Iris pigment epithelial cell (primary cell): ENCODE data around the gene PIGS.
A peak's percentile ranks its signal among the peaks of the same experiment; 100 is the strongest.
"Not testable (repeated sequence)": the region's sequence is repeated elsewhere in the genome, so short reads cannot be mapped to it uniquely, and the experiment has no call there.

ENCODE experiments used
- DNase-seq: peaks from one replicate; pipeline ENCODE4 v3.0.0-alpha.2; 2011; ENCODE audit warnings: low read depth

PIGS gene

DNA sequence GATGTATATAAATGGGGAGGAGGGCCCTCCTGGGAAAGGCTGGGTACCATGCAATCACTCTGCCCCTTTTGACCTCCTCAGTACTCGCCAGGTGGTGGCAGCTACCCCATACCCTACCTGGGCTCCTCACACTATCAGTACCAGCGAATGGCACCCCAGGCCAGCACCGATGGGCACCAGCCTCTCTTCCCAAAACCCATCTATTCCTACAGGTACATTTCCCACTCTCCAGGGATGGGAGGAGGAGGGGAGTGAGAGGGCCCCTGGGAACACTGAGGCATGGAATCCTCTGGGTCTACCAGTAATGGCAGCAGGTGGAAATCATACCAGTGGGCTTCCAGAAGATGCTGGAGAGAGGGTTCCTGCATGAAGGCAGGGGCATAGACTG is 42.3 kb downstream of the PIGS start:
- no peak for DNase-seq

DNA sequence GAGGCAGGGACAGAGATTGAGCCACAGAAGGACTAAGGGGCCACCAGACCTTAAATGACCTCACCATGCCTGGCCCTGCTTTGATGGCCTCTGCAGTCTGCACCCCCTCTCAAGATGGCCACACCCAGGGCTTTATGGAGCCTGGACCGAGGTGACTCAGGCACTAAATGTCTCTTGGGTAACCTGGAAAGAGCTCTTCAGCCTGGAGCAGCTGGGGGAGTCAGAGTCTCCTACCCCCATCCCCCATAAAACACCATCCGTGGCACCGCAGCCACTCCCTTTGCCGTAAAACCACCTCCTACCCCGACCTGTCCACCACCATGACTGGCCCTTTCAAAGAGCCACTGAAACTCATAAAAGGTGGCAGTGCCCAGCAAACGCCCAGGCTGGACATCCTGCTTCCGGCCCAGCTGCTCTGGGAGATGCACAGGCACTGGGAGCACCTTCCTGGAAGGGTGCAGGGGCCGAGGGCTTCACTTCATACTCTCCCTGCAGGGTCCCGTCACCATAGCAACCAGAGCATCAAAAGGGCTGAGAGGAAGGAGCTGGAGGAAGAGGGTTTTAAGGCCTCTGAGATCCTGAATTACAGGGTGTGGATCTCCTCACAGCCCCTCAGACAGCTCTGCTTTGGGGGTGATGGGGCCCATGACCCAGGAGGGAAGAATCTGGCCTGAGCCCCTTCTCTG is 42.9 kb downstream of the PIGS start:
- DNase-seq, result no peak

DNA sequence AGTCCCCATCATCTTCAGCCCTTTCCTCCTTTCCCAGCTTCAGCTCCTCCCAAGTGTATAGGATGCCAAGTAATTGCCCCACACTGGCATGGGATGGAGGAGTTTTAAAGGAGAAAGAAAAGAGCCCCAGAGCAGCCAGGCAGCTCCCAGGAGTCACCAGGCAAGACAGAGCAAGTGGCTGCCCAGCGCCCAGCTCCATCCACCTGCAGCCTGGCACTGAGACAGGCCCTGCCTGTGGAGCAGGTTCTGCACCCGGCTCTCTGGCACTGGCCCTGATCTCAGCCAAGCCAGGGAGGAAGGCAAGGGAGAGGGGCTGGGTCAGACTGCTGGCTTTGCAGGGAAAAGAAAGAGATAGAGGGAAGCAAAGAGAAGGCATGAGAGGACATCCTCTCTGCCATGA is 43.5 kb downstream of the PIGS start:
- no peak for DNase-seq

DNA sequence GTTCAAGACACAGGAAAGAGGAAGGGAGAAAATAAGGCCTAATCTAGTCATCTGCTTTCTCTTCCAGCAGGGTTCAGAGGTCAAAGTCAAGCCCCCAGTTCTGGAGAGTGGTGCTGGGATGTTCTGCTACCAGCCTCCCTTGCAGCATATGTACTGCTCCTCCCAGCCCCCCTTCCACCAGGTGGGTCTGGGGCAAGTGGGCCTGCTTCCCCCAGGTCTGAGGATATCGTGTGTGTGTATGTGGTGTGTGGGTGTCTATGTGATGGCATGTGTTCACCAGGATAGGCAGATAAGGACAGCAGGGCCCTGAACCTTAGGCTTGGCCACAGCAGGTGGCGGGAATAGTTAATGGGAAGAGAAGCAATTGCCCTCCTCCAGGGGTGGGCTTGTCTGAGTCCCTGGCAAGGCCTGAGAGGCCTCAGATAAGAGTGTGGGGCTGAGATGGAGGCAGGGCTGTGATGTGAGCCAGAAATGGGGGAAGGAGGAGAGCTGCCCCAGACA is 44.1 kb downstream of the PIGS start:
- no peak for DNase-seq

DNA sequence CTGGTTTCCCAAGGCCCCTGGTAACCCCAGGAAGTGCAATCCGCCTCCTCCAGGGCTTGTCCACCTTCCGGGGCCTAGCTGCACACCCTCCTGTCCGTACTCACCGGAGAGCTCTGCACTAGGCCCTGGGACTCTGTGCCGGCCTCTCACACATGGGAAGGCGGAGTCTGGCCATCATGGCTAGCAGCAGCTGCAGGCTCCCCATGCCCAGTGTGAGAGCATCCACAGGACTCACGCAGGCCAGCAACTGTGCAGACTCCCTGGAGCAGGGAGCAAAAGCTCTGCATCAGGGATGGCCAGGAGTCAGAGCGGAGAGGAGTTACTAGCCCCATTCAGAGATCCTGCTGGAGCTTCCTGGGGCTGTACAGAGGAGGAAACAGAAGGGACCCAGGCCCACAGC is 44.9 kb downstream of the PIGS start:
- no peak for DNase-seq

DNA sequence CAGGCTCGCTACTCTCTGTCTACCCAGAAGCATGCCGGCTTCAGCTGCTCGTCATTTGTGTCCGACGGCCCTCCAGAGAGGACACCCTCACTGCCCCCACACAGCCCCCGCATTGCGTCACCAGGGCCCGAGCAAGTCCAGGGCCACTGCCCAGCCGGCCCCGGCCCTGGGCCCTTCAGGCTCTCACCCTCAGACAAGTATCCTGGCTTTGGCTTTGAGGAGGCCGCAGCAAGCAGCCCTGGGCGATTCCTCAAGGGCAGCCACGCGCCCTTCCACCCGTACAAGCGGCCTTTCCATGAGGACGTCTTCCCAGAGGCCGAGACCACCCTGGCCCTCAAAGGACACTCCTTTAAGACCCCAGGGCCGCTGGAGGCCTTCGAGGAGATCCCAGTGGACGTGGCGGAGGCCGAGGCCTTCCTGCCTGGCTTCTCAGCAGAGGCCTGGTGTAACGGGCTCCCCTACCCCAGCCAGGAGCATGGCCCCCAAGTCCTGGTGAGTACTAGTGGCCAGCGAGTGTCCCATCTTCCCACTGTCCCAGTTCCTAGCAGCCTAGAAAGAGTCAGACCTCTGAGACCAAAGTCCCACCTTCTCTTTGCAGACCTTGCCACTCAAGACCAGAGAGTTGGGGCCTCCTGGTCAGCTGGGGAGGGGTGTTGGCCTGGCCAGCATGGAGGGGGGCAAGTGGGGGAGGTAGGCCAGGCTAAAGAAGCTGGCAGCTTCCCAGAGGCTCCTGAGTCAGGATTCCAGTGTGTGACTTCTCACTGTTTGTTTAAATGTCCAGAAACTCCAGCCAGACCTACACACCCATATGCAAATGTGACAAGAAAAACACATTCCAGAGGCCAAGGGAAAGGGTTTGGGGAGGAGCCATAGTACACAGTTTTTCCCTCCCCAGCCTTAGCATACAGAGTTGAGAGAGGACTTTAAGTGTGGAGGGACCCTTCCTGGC is 46.6 kb downstream of the PIGS start:
- peak; percentile 71 for DNase-seq

DNA sequence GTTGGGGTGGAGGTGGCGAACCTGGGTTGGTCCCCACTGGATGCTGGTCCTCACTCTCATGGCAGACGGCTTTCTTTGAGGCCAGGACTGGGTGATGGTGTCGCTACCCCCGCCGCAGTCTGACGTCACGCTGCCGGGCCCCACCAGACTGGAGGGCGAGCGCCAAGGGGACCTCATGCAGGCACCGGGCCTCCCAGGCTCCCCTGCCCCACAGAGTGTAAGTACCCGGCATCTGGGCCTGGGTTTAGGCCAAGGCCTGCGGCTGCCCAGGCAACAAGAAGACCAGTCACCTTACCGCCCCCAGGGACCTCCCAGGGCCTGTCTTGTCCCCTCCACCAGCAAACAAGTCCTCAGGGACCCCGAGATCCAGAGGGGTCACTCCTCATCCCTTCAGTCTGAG is 47.4 kb downstream of the PIGS start:
- DNase-seq, result no peak

DNA sequence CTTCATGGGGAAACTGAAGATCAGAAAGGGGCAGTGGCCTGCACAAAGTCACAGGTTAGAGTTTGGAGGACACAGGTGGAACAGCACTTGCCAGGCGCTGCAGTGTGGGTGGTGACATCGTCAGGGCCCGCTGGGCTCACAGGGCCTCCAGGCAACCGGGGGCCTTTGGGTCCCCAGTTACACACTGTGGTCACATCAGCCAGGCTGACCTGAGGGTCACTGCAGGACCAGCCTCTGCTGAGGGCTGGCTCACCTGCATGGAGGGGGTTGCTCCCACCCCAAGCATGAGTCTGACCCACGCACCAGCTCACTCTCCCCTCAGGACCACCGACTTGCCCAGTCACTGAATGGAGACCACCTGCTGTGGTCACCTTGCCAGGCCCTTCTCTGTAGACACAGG is 48.1 kb downstream of the PIGS start:
- DNase-seq, result no peak

DNA sequence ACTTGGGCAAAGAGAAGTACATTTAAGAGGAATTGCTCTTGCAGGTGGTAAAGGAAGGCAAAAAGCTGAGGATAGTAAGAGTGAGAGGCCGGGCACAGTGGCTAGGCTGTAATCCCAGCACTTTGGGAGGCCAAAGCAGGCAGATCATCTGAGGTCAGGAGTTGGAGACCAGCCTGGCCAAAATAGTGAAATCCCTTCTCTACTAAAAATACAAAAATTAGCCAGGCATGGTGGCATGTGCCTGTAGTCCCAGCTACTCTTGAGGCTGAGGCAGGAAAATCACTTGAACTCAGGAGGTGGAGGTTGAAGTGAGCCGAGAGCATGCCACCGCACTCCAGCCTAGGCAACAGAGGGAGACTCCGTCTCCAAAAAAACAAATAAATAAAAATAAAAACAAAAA is 49.0 kb downstream of the PIGS start:
- not testable (repeated sequence) for DNase-seq

DNA sequence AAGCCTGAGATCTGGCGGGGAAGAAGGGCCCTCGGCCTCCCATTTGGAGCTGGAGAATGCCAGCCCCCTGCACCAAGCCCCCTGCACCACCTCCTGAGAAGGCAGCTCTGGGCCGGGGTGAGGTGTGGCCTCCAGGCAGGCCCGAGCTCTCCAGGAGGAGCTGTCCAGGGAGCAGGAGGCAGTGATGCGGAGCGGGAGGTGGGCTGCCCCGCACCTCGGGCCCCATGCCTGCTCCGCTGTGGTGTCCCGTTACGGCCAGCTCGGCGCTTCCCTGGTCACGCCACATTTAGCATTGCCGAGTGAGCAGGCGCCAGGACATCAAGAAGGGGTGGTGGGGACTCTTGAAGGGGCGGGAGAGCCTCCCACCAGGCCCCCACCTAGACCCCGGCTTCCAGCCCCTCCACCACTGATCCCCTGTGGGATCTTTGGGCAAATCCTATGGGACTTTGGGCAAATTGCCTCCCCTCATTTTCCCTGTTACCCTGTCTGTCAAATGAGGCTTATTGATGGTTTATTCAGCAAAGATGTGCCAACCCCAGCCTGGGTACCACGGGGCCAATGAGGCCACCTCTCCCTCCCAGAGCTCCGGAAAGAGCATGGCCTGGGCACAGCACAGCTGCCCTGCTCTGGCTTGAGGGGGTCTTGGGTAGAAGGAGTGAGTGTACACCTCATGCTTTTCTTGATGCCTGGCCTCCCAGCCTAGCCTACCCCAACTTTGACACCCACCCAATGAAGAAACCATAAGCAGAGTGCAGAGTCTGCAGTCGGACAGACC is 49.8 kb downstream of the PIGS start:
- DNase-seq, result no peak

DNA sequence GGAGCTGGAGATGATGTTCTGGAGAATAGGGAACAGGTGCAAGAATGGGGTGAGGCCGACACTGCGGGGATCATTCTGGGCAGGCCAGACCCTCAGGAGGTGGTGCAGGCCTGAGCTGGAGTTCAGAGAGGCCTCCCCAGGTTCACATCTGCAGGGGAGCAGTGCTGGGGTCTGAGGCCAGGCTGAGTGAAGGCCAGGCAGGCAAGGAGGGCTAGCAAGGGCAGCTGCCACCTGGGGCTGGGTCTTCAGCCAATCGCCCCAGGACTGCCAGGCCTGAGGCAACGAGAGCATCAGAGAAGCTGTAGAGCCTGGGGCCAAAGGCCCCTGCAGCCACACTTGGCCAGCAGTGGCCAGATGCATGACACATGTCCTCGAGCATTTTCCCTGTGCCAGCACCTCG is 50.6 kb downstream of the PIGS start:
- DNase-seq, result no peak

DNA sequence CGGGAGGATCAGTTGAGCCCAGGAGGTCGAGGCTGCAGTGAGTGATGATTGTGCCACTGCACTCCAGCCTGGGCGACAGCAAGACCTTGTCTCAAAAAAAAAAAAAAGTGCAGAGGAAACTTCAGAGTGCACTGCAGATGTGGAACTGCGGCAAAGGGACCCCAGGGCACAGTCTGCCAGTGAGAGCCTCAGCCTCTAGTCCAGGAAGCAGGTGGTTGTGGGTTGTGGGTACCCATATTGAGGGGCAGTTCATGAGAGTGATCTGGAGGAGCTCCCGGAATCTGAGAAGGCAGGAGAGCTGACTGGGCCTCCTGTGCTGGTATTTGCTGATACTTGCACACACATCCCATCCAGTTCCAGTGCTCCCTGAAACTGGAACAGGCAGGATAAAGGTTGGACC is 52.1 kb downstream of the PIGS start:
- DNase-seq, result no peak

DNA sequence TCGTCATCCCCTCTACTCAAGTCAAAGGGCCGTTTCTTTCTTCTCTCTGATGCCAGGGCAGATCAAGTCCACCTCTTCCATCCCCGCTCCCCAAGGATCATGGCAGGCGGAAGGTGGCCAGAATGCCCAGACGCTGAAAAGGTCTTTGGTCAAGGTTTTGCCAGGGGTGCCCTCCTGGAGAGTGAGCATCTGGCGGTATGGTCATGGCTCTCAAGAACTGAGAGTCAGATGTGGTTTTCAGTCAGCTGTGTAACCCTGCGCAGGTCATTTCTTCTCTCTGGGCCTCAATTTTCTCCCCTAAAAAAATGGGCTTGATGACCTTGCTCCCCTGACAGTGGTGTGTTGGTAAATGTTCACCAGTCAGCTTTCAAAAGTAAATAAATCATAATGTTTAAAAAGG is 52.7 kb downstream of the PIGS start:
- no peak for DNase-seq

DNA sequence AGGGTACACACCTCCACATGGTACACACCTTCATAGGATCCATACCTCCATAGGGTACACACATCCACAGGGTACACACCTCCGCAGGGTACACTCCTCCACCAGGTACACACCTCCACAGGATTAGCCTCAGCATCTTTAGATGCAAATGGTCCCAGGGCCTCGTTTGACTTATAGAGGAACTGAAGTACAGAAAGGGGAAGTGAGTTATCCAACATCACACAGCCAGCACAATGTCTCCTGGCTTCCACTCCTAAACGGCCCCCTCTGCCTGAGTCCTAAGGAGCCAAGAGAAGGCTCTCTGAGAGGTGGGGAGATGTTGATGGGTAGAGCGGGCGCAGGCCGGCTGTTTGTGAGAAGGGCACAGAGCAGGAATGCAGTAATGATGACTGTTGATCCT is 53.2 kb downstream of the PIGS start:
- no peak for DNase-seq

DNA sequence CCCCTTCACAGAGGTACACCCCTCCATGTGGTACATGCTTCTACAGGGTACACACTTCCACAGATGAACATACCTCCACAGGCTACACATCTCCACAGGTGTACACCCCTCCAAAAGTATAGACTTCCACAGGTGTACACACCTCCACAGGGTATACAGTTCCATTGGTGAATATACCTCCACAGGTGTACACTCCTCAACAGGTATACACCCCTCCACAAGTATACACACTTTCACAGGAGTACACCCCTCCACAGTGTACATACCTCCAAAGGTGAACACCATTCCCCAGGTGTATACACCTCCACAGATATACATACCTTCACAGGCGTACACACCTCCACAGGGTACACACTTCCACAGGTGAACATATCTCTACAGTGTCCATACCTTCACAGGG is 55.8 kb downstream of the PIGS start:
- no peak for DNase-seq

DNA sequence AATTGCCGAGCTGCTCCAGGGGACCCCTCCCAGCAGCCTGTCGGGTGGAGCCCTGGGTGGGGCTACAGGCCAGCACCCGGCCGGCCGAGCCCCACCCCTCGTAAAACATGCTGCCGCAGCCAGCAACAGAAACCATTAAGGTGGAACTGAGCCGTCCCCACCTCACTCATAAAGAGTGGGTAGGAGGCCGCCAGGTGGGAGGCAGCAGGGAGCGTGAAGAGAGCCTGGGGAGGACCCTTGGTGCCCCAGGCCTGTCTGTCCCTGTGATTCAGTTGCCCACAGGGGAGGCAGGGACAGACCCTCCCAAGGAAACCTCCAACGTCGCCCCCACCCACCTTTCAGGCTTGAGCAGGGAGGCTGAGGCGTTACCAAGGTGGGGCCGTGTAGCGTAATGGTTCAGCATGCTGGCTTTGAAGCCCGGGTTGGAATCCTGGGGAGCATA is 56.7 kb downstream of the PIGS start:
- no peak for DNase-seq

DNA sequence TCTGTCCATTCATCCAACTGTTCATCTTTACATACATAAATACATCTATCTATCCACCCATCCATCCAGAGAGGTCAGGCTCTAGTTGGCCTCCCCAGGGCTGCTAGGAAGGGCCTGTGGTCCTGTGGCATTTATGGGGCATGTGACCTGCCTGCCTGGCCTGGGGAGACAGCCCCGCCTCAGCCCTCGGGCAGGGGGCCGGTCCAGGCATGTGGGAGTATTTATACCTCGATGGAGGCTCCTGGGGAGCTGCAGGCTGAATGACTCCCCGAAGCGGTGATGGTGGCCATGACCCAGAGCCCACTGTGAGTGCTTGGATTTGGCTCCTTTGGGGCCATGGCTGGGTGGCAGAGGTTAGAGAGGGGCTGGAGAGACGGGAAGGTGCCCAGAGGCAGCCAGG is 57.8 kb downstream of the PIGS start:
- no peak for DNase-seq

DNA sequence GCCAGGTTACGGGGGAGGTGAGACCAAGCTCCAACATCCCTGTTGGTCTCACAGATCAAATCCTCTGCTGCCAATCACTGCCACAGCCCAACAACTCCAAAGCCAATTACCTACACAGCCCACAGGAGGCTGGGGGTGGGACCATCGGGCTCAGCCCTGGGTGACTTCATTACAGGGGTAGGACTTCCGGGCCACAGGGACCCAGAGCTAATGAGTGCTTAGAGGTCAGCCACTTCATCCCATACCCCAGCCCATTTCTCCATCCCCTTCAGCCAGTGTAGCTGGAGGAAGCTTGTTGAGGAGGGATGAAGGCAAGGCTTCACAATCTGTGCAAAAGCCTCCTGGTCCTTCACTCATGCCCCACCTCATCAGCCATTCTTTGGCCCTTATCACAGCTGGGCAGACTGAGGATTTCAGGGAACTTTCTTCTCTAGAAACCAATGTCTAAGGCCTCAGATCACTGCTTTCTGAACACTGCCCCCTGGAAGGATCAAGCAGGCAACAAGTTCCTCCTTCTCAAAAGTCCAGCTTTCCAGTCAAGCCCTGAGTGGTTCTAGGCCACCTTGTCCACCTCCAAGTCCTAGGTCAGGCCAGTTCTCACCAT is 59.4 kb downstream of the PIGS start:
- no peak for DNase-seq

DNA sequence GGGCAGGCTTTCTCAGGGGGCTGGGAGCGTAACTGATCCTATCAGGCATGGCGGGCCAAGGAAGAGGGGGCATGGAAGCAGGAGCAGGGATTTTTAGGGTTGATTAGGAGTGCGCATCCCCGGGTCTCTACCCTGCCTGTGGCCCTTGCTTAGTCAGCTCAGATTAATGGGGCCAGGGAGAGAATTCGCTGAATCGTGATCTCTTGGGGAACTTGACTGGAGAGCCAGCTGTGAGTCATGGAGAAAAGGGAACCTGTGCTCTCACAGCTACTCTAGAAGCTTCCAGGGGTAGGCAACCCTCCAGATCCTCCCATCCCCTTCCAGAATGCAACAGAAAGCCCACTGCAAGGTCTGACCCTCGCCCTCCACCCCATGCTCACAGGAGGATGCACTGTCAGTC is 61.5 kb downstream of the PIGS start:
- peak; percentile 13 for DNase-seq

DNA sequence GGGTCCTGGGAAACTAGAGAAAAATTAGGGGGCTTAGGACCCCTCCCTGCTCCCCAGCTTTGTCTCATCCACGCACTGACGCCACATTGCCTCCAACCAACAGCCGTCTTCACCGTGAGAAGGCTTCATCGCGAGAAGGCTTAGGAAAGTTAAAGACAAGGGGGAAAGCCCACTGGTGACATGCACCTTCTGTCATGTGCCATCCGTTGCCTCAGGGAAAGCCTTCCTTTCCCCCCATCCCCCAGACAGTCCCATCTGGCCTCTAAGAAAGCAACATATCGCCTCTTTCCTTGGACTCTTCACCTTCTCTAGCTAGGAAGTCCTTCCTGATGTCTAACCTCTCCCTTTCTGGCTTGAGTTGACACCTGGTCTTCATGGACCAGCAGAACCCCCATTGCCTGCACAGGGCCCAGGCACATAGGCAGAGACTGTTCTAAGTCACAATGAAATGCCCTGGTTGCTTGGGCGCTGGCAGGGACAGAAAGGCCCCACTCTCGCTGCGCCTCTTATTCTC is 63.1 kb downstream of the PIGS start:
- DNase-seq, result no peak

DNA sequence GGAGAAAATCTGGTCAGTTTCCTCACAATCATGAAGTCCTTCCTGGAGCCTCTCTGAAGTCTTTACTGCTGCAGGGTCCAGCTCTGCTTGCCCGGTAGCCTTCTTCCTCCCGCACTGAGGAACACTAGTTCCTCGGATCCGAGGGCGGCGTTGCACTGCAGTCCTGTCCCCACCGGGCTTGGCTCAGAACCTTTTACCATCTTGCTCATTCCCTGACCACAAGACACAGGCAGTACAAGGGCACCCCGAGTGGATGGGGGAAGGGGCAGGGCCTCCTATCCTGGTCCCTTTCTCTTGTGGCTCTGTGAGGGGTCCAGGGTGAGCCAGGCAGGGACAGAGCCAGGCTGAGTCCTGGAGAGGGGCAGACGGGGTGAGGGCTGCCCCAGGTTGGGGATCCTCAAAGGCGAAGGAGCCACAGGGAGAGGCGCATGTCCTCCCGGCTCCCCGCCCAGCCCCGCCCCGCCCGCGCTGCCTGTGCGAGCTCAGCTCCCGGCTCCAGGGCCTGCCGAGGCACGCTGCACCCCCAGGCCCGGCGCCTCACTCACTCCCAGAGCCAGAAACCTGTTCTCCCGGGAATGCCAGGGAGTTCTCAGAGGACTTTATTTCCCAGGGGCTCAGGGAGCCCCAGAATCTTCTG is 63.6 kb downstream of the PIGS start:
- no peak for DNase-seq
